CD4-positive, alpha-beta T cell treated with Interleukin-17A for 4 hours (primary cell): ENCODE data around the gene C1orf226.
A peak's percentile ranks its signal among the peaks of the same experiment; 100 is the strongest.

Source experiments
- DNase-seq: peaks from one replicate; pipeline ENCODE4 v3.0.0-alpha.2; 2020; ENCODE audit warnings: mixed read lengths

C1orf226 gene

GRCh38 chr1:162386292-162387225 lies 5.0 kb downstream of the C1orf226 start:
- DNase-seq = no peak

DNA sequence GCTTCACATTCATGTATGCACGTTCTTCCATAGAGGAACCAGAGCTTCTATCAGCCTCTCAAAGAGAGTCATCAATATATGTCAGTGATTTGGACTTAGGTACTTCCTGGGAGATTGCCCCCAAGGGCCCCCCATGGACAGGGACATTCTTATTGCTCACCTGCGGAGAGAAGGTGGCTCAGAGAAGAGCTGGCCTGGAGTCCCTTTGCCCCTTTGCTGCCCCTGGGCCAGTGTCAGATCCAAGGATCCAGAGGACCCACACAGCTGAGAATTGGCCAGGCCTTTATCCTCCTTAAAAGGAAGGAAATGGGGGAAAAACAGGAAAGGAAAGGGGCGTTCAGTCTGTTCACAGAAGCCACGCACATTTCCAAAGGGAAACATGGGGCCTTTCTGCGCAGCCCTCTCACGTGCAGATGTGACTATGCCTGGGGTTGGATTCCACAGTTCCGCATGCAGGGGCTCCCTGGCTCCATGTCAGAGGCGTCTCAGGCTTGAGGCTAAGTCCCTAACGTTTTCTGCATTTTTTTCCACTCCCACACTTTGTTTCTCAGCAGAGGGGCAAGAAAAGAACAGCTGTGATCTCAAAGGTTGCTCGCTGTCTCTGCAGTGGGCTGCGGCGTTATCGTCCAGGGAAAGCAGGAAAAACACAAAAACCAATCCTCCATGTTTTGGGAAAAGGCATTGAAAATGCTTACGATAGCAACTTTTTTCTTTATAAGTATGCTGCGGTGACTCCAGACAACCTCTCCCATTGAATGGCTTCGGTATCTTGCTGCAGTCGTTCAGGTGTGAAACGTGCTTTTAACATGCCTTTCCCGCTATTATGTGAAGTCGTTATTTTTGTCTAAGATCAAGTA lies 5.9 kb downstream of the C1orf226 start:
- no peak for DNase-seq

GRCh38 chr1:162388083-162388594 lies 6.6 kb downstream of the C1orf226 start:
- DNase-seq = no peak

DNA sequence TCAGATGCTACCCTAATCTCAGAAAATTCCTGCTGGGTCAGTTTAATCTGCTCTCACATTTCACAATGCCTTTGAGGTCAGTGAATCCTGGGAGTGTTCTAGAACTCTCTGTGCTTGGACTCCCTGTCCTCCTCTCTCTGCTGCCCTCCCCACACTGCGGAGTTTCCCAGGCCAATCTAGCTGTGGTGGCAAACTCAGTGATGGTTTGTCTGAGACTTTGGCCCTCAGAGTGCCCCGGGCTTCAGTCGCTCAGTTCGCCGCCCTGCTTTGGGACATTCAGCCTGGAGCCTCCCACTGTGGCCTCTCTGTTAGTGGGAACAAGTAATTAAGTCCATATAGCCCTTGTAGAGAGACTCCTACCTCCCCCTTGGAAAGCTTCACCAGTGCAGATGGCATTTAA lies 7.1 kb downstream of the C1orf226 start:
- DNase-seq = no peak

- DNase-seq = no peak
Measured at GRCh38 chr1:162389021-162389818, 7.7 kb downstream of the C1orf226 start.

DNA sequence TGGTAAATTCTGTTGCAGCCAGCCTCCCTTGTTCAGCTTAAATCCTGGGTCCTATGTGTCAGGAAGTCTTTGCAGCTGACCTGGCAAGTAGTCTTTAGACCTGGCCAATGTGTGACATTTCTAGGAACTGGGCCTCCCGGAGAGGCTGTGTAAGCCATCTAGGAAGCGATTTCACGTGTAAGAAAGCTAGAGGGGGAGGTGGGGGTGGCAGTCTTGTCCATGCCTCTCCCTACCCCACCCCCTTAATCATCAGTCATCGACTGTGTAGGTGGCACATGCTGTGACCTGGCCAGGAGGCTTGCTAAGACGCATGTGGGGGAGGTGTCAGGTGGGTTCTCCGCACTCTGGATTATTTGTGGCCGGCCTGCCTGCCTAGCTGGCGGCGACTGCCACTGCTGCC lies 8.4 kb downstream of the C1orf226 start:
- no peak for DNase-seq

DNA sequence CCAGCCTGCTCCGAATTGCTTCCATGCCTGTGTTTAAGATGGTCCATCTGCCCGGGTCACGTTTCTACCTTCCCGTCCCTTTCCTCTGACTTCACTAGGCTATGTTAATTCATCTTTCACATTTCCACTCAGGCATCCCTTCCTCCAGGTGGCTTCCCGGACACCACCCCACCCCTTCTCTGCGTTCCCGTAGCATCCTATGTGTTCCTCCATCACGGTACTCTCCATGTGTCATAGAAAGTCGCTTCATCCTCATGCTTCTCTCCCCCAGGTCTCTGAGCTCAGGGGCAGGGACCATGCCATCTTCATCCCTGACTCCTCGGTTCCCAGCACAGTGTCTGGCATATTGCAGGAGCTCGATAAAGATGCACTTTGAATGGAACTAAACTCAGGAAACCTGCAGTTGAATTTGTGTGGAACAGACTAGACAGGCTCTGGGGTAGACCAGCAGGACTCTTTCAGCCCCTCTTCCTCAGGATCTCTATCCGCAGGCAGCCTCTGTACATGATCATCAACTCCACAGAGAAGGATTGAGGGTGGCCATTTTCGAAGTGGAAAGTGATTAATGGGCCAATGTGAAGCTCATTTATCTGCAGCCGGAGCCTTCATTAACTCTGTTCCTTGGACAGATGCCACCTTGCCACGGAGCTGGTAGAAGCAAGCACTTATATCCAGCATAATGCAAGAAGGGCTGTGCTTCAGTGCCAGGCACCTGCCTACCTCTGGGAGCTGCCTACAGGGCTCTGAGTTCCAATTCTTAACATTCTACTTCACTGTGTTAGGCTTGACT lies 9.1 kb downstream of the C1orf226 start:
- no peak for DNase-seq

GRCh38 chr1:162391790-162392563 lies 10.4 kb downstream of the C1orf226 start:
- peak; percentile 6 for DNase-seq

GRCh38 chr1:162396201-162396906 lies 14.8 kb downstream of the C1orf226 start:
- no peak for DNase-seq

GRCh38 chr1:162397039-162397448 lies 15.5 kb downstream of the C1orf226 start:
- no peak for DNase-seq

DNA sequence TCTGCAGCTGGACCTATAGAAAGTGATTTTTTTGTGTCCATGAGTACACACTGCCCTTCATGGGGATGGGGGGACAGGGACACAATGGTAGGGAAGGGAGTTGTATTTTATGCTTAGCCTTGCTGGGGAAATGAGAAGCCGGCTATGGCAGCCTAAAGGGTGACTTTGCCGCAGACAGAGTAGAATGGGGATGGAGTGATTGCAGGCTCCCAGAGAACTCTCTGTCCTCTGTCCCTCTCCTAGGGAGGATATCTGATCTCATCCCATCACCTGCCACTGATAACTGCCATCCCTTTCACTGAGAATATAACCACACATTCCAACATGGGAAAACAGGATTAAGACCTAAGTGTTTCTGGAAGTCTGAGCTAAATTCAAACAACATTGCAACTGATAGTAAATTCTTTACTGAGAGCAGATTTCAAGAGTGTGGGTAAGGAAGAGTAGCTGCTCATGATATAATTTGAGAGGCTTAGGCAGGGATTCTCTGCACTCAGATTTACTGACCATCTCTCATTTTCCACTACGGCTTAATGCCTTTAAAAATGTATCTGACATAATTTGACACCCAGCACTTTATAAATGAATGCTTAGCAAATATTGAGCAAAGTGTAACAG lies 16.5 kb downstream of the C1orf226 start:
- DNase-seq = no peak

DNA sequence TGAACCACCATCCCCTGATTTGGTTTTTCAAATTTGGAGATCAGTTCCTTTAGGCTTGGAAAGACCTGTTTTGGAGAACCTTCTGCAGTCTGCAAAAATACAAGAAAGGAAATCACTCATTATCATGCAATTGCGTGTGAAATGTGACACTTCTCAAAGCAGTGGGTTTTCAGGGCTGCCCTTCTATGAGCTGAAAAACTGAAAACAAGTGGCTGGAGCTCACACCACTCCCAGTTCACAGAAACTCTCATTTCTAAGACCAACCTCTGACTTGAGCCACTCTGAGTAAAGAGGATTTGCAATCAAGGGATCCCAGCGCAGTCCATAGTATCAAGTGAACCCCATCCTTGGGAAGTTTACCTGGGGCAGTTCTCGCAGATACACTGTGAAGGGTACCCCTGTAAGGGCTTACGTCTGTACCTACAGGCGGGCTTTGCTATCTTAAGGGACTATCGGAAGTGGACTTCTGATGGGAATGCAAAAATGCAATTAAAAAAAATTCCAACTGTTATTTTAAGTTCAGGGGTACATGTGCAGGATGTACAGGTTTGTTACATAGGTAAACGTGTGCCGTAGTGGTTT lies 17.6 kb downstream of the C1orf226 start:
- DNase-seq = no peak

DNA sequence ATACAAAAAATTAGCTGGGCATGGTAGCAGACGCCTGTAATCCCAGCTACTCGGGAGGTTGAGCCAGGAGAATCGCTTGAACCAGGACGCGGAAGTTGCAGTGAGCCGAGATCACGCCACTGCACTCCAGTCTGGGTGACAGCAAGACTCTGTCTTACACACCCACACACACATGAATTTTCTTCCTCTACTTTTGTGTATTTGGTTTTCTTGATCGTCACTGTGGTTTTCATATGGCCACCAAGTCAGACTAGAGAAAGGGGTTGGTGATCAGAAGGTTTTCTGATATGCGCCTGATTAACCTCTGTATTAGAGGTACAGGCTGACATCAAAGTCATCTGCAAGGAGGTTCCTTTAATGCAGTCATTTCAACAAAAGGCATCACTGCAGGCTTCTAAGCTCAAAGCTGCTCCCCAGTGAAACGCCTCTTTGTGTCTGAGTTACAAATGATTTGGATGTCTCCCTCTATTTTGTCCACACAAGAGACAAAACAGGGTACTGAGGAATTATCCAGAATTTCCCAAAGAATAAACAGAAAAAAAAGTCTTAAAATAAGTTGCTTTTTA lies 19.3 kb downstream of the C1orf226 start:
- DNase-seq = no peak

DNA sequence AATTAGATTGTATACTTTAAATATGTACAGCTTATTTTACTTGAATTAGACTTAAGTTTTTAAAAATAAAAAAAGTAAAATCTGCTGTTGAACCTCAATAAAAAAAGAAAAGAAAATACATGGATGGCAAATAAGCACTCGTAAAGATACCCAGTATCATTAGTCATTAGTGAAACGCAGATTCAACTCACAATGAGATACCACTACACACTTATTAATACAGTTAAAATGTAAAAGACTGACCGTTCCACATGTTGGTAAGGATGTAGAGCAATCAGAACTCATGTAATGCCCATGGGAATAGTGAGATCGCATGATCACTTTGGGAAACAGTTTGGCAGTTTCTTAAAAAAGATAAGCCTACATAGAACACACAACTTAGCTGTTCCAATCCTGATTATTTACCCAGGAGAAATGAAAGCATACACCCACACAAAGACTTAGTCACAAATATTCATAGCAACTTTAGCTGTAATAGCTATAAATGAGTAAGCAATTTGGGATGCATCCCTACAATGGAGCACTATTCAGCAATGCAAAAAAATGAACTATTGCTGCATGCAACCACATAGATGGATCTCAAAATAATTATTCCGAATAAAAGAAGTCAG lies 23.1 kb downstream of the C1orf226 start:
- no peak for DNase-seq

GRCh38 chr1:162405800-162406199 lies 24.3 kb downstream of the C1orf226 start:
- DNase-seq = no peak

- no peak for DNase-seq
Measured at GRCh38 chr1:162406811-162407210, 25.3 kb downstream of the C1orf226 start.

DNA sequence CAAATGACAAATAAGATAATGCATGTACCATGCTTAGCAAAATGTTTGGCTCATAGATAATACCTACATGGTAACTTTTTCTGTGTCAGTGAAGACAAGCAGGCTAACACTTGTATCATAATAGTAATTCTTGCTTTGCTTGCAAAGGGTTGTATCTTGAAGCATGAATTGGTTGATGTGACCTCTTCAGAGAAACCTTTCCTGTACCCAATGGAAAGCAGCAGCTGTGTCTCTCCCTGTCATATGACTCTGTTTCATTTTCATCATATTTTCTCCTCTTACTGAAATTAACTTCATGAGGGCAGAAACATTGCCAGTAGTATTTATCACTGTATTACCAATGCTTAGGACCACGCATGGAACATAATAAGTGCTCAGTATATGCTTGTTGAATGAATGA lies 26.0 kb downstream of the C1orf226 start:
- no peak for DNase-seq

- DNase-seq = no peak
Measured at GRCh38 chr1:162412002-162412401, 30.5 kb downstream of the C1orf226 start, which contains the start of gene SH2D1B. Gene SH2D1B (minus strand): TSS chr1:162412136. CDS start chr1:162412016, 120 bp downstream.

DNA sequence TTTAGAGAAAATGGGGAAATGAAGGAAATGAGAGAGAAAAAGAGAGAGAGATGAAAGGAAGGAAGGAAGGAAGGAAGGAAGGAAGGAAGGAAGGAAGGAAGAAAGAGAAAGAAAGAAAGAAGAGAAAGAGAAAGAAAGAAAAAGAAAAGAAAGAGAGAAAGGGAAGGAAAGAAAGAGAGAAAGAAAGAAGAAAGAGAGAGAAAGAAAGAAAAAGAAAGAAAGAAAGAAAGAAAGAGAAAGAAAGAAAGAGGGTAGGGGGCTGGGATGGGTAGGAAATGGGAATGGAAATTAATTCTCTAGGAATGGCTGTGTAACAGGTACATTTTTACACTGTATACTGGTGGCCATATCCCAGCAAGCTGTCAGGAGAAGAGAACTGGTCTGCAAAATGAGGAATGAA lies 34.7 kb downstream of the C1orf226 start:
- no peak for DNase-seq
